H1 (cell line): ENCODE measurements around the gene SCAPER.

Source experiments
- RAD21 ChIP-seq, 2 experiments: IDR thresholded peaks in 1 of 2; conservative IDR thresholded peaks in 1 of 2; 2 replicates each; pipeline ENCODE4 v1.6.1; 2011; ENCODE audit warnings: low read depth in 2 of 2, low read length in 2 of 2, improper control_type of control experiment in 1 of 2, inconsistent platforms in 1 of 2, mild to moderate bottlenecking in 1 of 2, moderate library complexity in 1 of 2
- SIX5 ChIP-seq: IDR thresholded peaks from 2 replicates; pipeline ENCODE4 v1.6.1; 2011; ENCODE audit warnings: mild to moderate bottlenecking, low read depth, low read length
- TF ChIP-seq, protein P1 (sequence below): fragments of 300-600 bp; sonication (generic); IDR thresholded peaks from 2 replicates; pipeline ENCODE4 v1.7.1; 2012; ENCODE audit warnings: low read length, moderate library complexity, mild to moderate bottlenecking, inconsistent platforms; ENCODE audit not compliant: insufficient replicate concordance

DNA sequence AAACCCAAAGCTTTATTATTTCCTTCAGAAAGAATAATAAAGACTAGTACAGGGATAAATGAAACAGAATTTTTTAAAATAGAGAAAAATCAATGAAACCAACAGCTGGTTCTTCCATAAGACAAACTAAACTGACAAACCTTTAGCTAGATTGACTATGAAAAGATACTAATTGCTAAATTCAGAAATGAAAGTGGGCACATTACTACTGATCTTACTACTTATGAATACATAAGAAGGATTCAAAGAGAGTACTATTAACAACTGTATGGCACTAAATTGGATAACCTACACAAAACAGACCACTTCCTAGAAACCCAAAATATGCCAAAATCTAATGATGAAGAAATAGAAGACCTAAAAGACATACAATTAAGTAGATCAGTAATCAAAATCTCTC is 290.4 kb downstream of the SCAPER start:
- TF ChIP-seq, protein P1, sequence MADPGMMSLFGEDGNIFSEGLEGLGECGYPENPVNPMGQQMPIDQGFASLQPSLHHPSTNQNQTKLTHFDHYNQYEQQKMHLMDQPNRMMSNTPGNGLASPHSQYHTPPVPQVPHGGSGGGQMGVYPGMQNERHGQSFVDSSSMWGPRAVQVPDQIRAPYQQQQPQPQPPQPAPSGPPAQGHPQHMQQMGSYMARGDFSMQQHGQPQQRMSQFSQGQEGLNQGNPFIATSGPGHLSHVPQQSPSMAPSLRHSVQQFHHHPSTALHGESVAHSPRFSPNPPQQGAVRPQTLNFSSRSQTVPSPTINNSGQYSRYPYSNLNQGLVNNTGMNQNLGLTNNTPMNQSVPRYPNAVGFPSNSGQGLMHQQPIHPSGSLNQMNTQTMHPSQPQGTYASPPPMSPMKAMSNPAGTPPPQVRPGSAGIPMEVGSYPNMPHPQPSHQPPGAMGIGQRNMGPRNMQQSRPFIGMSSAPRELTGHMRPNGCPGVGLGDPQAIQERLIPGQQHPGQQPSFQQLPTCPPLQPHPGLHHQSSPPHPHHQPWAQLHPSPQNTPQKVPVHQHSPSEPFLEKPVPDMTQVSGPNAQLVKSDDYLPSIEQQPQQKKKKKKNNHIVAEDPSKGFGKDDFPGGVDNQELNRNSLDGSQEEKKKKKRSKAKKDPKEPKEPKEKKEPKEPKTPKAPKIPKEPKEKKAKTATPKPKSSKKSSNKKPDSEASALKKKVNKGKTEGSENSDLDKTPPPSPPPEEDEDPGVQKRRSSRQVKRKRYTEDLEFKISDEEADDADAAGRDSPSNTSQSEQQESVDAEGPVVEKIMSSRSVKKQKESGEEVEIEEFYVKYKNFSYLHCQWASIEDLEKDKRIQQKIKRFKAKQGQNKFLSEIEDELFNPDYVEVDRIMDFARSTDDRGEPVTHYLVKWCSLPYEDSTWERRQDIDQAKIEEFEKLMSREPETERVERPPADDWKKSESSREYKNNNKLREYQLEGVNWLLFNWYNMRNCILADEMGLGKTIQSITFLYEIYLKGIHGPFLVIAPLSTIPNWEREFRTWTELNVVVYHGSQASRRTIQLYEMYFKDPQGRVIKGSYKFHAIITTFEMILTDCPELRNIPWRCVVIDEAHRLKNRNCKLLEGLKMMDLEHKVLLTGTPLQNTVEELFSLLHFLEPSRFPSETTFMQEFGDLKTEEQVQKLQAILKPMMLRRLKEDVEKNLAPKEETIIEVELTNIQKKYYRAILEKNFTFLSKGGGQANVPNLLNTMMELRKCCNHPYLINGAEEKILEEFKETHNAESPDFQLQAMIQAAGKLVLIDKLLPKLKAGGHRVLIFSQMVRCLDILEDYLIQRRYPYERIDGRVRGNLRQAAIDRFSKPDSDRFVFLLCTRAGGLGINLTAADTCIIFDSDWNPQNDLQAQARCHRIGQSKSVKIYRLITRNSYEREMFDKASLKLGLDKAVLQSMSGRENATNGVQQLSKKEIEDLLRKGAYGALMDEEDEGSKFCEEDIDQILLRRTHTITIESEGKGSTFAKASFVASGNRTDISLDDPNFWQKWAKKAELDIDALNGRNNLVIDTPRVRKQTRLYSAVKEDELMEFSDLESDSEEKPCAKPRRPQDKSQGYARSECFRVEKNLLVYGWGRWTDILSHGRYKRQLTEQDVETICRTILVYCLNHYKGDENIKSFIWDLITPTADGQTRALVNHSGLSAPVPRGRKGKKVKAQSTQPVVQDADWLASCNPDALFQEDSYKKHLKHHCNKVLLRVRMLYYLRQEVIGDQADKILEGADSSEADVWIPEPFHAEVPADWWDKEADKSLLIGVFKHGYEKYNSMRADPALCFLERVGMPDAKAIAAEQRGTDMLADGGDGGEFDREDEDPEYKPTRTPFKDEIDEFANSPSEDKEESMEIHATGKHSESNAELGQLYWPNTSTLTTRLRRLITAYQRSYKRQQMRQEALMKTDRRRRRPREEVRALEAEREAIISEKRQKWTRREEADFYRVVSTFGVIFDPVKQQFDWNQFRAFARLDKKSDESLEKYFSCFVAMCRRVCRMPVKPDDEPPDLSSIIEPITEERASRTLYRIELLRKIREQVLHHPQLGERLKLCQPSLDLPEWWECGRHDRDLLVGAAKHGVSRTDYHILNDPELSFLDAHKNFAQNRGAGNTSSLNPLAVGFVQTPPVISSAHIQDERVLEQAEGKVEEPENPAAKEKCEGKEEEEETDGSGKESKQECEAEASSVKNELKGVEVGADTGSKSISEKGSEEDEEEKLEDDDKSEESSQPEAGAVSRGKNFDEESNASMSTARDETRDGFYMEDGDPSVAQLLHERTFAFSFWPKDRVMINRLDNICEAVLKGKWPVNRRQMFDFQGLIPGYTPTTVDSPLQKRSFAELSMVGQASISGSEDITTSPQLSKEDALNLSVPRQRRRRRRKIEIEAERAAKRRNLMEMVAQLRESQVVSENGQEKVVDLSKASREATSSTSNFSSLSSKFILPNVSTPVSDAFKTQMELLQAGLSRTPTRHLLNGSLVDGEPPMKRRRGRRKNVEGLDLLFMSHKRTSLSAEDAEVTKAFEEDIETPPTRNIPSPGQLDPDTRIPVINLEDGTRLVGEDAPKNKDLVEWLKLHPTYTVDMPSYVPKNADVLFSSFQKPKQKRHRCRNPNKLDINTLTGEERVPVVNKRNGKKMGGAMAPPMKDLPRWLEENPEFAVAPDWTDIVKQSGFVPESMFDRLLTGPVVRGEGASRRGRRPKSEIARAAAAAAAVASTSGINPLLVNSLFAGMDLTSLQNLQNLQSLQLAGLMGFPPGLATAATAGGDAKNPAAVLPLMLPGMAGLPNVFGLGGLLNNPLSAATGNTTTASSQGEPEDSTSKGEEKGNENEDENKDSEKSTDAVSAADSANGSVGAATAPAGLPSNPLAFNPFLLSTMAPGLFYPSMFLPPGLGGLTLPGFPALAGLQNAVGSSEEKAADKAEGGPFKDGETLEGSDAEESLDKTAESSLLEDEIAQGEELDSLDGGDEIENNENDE: no peak
- no peak for TF ChIP-seq RAD21 (IDR thresholded peaks at IDR 0.05 in 1 of 2, conservative IDR thresholded peaks at IDR 0.05 in 1 of 2; ENCODE audit: low read depth in 2 of 2, low read length in 2 of 2)
- TF ChIP-seq SIX5: no peak
